Right lobe of liver (tissue), 4 donors: ENCODE measurements around the gene TTBK2.

Experiments used
- CTCF ChIP-seq, 4 donors: fragments of 200-600 bp in 3 of 4; fragments of 450-650 bp in 1 of 4; IDR thresholded peaks; one replicate each; pipeline versions ENCODE4 v1.5.1 to v1.8.0; 2016 to 2022; ENCODE audit warnings: antibody characterized with exemption in 4 of 4, mild to moderate bottlenecking in 2 of 4
- POLR2A ChIP-seq: fragments of 450-650 bp; IDR thresholded peaks from one replicate; pipeline ENCODE4 v1.6.1; 2017; ENCODE audit warnings: antibody characterized with exemption, mild to moderate bottlenecking
- donor health status: DM: no; HTN: no; CAD: no.
- donor health status: DM: no; HTN: no; CAD: no.
- donor health status: DM: no; HTN: yes; CAD: no.

DNA sequence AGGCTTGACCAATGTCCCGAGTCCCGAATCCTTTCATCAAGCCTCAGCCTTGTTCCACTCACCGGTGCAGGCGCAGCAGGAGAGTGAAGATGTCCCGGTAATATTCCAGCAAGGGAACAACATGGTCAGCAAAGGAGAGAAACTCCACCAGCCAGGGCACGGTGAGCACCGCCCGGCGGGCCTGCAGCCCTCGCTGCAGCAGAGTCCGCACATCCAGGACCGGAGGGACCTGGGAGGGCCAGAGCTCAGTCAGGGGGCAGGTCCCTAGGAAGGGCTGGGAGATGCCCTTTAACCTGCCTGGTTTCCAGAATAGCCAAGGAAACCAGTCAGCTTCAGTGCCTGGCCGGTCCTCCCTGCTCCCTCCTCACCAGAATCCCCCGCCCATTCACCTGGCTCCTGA, 190.0 kb downstream of the TTBK2 start:
- no peak for TF ChIP-seq CTCF (IDR thresholded peaks at IDR 0.05)
- no peak for TF ChIP-seq POLR2A
